Calu3 (cell line): ENCODE measurements around the gene PDE4B. TPM values are rescaled to one million over a fixed set of nuclear protein-coding genes. Genes with fewer than 3 reads are reported as not detected.

Experiments
- BruUV-seq: library from RNA; stranded (reverse); fragments of 400-500 nt; replicated peaks from 2 replicates; lab custom pipeline; 2021; lab: Mats Ljungman, UMichigan
- CTCF ChIA-PET: fragments of 300-600 bp; sonication (Branson Sonifier 250); formaldehyde crosslinking; loops from one replicate; lab custom pipeline; 2022; ENCODE audit warnings: antibody characterized with exemption; lab: Charles Lee
- DNase-seq: peaks from one replicate; pipeline ENCODE4 v3.0.0; 2022
- H3K27ac Mint-ChIP-seq: one replicate; pipeline ENCODE4 v1.8.0; 2022; ENCODE audit warnings: mixed read lengths; ENCODE audit not compliant: unreplicated experiment
- H3K27me3 Mint-ChIP-seq: one replicate; pipeline ENCODE4 v1.8.0; 2022; ENCODE audit warnings: mixed read lengths; ENCODE audit not compliant: unreplicated experiment
- H3K36me3 Mint-ChIP-seq: one replicate; pipeline ENCODE4 v1.8.0; 2022; ENCODE audit warnings: mild to moderate bottlenecking, moderate library complexity, mixed read lengths; ENCODE audit not compliant: insufficient read depth, unreplicated experiment
- H3K4me1 Mint-ChIP-seq: one replicate; pipeline ENCODE4 v1.8.0; 2022; ENCODE audit warnings: mild to moderate bottlenecking, low read depth, mixed read lengths; ENCODE audit not compliant: unreplicated experiment
- H3K4me3 Mint-ChIP-seq: one replicate; pipeline ENCODE4 v1.8.0; 2022; ENCODE audit warnings: mild to moderate bottlenecking, low read depth, moderate library complexity, mixed read lengths; ENCODE audit not compliant: unreplicated experiment
- H3K9me3 Mint-ChIP-seq: one replicate; pipeline ENCODE4 v1.8.0; 2022; ENCODE audit warnings: low read depth, mixed read lengths; ENCODE audit not compliant: unreplicated experiment
- CTCF ChIP-seq: fragments of 200-600 bp; IDR thresholded peaks from one replicate; pipeline ENCODE4 v1.8.0; 2022; ENCODE audit warnings: antibody characterized with exemption; ENCODE audit not compliant: unreplicated experiment
- intact Hi-C: fragments of 100-400 bp; cut with micrococcal nuclease; formaldehyde crosslinking; loops from one replicate; pipeline ENCODE4 v1.10.0; 2022; ENCODE audit not compliant: unreplicated experiment
- total RNA-seq: library from RNA; stranded (reverse); gene quantifications from 2 replicates; pipeline ENCODE4 v1.2.3, GENCODE V29; 2022

Gene PDE4B
- total RNA-seq, 1 experiment from 2014 or later: 2.9 TPM

DNA sequence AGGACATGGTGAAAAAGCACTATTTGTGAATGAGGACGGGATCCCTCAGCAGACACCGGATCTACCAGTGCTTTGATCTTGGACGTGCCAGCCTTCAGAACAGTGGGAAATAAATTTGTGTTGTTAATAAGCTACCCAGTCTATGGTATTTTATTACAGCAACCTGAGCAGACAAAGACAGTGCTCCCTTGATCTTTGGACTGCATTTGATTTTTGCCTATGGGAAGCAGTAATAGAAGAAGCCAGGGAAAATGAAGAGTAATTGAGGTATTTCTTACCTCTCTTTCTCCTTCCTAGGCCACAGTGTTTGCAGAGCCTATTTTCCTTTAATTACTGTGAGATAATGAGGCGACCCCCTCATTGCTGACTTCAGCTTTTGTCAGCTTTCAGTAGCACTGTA lies 87.9 kb downstream of the PDE4B start:
- no peak overlapping the region for H3K27ac Mint-ChIP-seq
- CTCF ChIA-PET: no interaction called here
- no TSS peak for BruUV-seq
- DNase-seq: no peak
- no peaks in the 10 kb centered on the region for H3K4me1 Mint-ChIP-seq
- TF ChIP-seq CTCF: no peak
- no peaks in the 10 kb centered on the region for H3K9me3 Mint-ChIP-seq
- H3K27me3 Mint-ChIP-seq: no peaks in the 10 kb centered on the region
- intact Hi-C loops: no loop called here
- H3K36me3 Mint-ChIP-seq: no peaks in the 10 kb centered on the region
- H3K4me3 Mint-ChIP-seq: no peak overlapping the region

DNA sequence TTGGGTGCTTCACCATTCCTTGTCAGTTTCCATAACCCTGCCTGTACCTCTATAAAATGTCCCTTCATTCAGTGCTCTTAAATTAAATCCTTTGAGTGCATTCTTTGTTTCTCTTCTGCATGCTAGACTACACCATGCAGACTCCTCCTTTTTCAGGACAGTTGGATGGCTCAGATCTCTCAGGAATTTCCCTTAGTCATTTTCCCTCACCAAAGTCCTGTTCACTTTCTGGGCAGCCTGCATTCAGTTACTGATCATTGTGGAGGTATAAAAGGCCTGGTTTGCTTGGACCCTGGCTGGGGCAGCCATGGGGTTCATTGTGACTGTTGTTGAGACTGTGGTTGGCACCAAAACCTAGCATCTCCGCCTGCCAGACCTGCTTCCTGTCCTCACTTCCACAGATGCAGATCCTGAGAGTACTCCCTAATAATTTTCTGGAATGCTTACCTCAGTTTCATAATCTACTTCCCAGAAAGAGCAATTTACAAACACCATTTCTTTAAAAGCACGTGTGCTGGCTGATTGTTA lies 88.4 kb downstream of the PDE4B start:
- TF ChIP-seq CTCF: no peak
- Mint-ChIP-seq H3K27ac (no peak overlapping the region), H3K4me1 (no peaks in the 10 kb centered on the region), H3K36me3 (no peaks in the 10 kb centered on the region), H3K9me3 (no peaks in the 10 kb centered on the region), H3K4me3 (no peak overlapping the region), H3K27me3 (no peaks in the 10 kb centered on the region)
- CTCF ChIA-PET: no interaction called here
- intact Hi-C loops: no loop called here
- DNase-seq: no peak
- BruUV-seq: no TSS peak

DNA sequence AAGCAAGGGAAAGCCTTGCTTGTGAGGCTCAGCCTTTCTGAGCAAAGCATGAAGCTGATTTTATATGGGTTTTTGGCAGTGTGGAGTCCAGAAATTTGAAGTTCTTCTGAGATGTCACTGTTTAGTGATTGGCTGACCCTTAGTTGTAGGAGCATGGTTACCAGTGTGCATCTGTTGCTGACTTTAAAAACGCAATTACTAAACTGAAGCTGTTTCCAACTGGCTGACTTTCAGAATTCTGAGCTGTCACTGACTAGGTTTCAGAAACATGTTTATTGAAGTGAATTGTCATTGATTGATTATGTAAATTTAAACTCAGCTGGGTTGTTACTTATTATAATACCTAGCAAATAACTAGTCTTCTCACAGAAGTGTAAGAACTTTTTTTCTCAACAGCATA lies 89.4 kb downstream of the PDE4B start:
- BruUV-seq: no TSS peak
- Mint-ChIP-seq H3K4me1 (no peaks in the 10 kb centered on the region), H3K4me3 (no peak overlapping the region), H3K9me3 (no peaks in the 10 kb centered on the region), H3K36me3 (no peaks in the 10 kb centered on the region), H3K27ac (no peak overlapping the region), H3K27me3 (no peaks in the 10 kb centered on the region)
- CTCF ChIA-PET: no interaction called here
- no peak for DNase-seq
- intact Hi-C loops: no loop called here
- TF ChIP-seq CTCF: no peak

GRCh38 chr1:65889441-65889840 lies 96.7 kb downstream of the PDE4B start:
- DNase-seq: no peak
- intact Hi-C loops: no loop called here
- Mint-ChIP-seq H3K27me3 (no peaks in the 10 kb centered on the region), H3K9me3 (no peaks in the 10 kb centered on the region), H3K4me1 (peaks cover 12% of the 10 kb centered on the region), H3K4me3 (no peak overlapping the region), H3K36me3 (no peaks in the 10 kb centered on the region), H3K27ac (no peak overlapping the region)
- CTCF ChIA-PET: interaction anchor here (0.7 kb wide), 1 partner anchor 209 kb away, joined by 3 read pairs; no protein-coding TSS in a partner anchor
- no peak for TF ChIP-seq CTCF
- BruUV-seq: no TSS peak
